ENCODE measurements around the gene MDP1.

DNA sequence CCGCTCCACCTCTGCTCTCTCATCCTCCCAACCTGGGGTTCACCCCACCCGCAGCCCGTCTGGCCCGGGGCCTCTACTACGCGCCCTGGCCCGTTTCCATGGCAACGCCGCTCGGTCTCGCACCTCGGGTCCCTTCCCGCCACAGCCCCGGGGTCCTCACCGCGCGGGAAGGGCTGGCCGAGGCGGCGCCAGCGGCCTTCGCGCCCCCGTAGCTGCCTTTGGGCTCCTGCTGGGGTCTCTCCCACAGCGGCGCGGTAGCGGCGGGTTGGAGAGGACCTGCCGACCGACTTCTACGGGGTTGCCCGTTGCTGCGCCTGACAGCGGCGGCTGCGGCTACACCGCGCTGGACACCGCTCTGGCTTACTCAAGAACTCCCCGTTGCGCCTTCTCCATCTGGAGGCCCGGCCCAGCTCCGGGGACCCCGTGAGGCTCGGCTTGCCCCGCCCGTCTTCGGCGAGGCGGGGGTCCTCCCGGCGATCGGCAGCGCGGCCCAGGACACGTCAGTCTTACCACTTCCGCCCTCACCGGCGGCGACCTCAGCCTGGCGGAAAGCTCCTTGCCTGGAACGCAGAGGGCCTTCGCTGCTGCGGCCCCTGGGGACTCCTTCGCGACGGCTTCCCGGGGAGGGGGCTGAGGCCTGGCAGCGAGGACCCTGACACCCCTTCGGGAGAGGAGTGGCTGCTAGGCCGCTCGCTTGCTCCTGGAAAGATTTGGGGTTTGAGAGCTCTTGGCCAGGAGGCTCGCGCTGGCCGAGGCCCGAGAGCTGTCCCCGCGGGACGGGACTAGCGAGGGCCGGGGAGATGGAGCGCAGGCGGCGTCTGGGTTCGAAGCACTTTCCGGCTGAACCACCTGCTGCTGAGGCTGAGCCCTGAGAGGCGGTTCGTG lies 20.4 kb downstream of the MDP1 start, which contains the start of gene TM9SF1:
- TF ChIP-seq, protein P1, sequence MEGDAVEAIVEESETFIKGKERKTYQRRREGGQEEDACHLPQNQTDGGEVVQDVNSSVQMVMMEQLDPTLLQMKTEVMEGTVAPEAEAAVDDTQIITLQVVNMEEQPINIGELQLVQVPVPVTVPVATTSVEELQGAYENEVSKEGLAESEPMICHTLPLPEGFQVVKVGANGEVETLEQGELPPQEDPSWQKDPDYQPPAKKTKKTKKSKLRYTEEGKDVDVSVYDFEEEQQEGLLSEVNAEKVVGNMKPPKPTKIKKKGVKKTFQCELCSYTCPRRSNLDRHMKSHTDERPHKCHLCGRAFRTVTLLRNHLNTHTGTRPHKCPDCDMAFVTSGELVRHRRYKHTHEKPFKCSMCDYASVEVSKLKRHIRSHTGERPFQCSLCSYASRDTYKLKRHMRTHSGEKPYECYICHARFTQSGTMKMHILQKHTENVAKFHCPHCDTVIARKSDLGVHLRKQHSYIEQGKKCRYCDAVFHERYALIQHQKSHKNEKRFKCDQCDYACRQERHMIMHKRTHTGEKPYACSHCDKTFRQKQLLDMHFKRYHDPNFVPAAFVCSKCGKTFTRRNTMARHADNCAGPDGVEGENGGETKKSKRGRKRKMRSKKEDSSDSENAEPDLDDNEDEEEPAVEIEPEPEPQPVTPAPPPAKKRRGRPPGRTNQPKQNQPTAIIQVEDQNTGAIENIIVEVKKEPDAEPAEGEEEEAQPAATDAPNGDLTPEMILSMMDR (IDR thresholded peaks at IDR 0.05) = no peak
- no peak for TF ChIP-seq ZFX (IDR thresholded peaks at IDR 0.05; ENCODE audit: borderline replicate concordance)
